NB4 (cell line): Measurements from ENCODE around the gene BRAT1.
A peak's percentile ranks its signal among the peaks of the same experiment; 100 is the strongest.
"Not testable (repeated sequence)": the region's sequence is repeated elsewhere in the genome, so short reads cannot be mapped to it uniquely, and the experiment has no call there.

ENCODE experiments used
- DNase-seq: peaks from one replicate; pipeline ENCODE4 v3.0.0; 2010; ENCODE audit warnings: low read depth
- H3K4me3 ChIP-seq: one replicate; pipeline ENCODE4 v1.5.1; 2011; ENCODE audit warnings: mild to moderate bottlenecking, low read depth, low read length, moderate library complexity
- CTCF ChIP-seq: IDR thresholded peaks from one replicate; pipeline ENCODE4 v1.5.1; 2012; ENCODE audit warnings: low read depth, low read length
- MAX ChIP-seq: IDR thresholded peaks from 2 replicates; pipeline ENCODE4 v1.6.1; 2011; ENCODE audit warnings: low read depth, low read length
- MYC ChIP-seq: IDR thresholded peaks from 2 replicates; pipeline ENCODE4 v1.6.1; 2011; ENCODE audit warnings: low read depth, low read length
- POLR2A ChIP-seq: IDR thresholded peaks from 2 replicates; pipeline ENCODE4 v1.6.1; 2011; ENCODE audit warnings: mild to moderate bottlenecking; ENCODE audit not compliant: insufficient read length; ENCODE audit errors: extremely low read depth

BRAT1 gene

GRCh38 chr7:2541291-2542010 is 13.9 kb downstream of the BRAT1 start:
- H3K4me3 ChIP-seq, result no peak overlapping the region
- no peak for TF ChIP-seq POLR2A
- no peak for TF ChIP-seq CTCF
- no peak for TF ChIP-seq MAX
- TF ChIP-seq MYC, result no peak
- no peak for DNase-seq

GRCh38 chr7:2540641-2541051 is 14.7 kb downstream of the BRAT1 start:
- no peak overlapping the region for H3K4me3 ChIP-seq
- TF ChIP-seq CTCF (no peak), POLR2A (no peak), MYC (no peak), MAX (no peak)
- peak; percentile 8 for DNase-seq

GRCh38 chr7:2540133-2540532 is 15.2 kb downstream of the BRAT1 start:
- DNase-seq, result no peak
- H3K4me3 ChIP-seq, result no peak overlapping the region
- TF ChIP-seq MYC (no peak), MAX (no peak), CTCF (no peak), POLR2A (no peak)

GRCh38 chr7:2539031-2539911 is 16.1 kb downstream of the BRAT1 start:
- no peak overlapping the region for H3K4me3 ChIP-seq
- TF ChIP-seq MAX (no peak), POLR2A (no peak), MYC (no peak), CTCF (no peak)
- peak; percentile 8 for DNase-seq

DNA sequence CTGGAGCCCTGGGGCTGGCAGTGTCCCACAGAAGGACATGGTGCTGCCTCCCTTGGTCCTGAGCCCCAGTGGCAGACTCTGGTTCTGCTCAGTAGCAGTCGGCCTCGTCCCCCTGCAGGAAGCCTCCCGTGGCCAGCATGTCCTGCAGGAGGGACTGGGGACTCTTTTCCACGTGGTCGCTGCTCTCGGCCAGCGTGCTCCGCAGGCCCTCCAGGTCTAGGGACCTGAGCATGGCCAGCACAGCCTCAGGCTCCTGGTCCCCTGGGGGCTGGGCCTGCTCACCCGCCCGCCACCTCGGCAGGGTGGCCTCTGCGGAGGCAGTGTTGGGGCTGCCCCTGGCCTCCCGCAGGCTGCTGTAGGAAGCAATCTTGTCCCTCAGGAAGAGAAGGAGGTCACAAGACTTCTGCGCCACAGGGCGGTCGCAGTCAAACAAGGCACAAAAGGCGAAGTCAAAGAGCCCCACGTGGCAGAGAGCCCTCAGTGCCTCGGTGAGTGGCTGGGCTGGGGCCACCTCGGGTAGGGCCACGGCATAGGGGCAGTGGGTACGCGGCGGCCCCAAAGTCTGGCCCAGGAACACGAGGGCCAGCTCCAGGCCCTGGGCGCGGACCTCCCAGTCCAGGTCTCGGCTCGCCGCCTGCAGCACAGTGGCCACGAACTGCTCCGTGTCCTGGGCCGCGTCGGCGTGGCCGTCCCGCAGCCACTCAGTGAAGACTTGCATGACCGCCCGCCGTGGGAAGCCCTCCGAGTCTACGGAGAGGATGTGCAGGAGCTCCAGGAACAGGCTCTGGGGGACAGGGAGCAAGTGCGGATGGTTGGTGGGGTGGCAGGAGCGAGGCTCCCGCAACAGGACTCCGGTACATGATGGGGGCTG is 17.1 kb downstream of the BRAT1 start:
- TF ChIP-seq POLR2A (no peak), CTCF (no peak), MYC (no peak), MAX (no peak)
- no peak overlapping the region for H3K4me3 ChIP-seq
- DNase-seq, result no peak

DNA sequence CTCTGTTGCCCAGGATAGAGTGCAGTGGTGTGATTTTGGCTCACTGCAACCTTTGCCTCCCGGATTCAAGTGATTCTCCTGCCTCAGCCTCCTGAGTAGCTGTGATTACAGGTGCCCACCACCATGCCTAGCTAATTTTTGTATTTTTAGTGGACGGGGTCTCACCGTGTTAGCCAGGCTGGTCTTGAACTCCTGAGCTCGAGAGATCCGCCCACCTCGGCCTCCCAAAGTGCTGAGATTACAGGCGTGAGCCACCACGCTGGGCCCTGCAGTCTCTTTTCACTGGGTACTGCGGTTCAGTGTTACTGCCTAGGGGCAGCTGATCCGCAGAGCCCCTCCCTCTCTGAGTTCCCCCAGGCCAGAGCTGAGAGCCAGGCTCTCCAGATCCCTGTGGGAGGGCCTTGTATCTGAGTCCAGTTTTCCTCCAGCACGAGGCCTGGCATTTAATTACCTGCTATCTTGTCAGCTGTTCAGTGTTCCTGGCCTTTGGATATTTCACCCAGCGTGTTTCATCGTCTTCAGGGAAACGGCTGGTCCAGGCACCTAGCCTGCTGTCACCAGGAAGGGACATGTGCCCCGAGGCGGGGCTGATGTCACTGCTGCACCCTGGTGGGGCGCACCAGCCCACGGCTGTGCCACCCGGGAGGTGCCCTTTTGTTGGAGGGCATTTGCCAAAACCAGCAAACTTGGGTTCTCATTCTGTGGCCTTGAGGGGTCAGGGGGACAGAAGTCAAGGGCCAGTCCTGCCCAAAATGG is 19.3 kb downstream of the BRAT1 start:
- not testable (repeated sequence) for H3K4me3 ChIP-seq, DNase-seq

- DNase-seq, H3K4me3 ChIP-seq: not testable (repeated sequence)
These were observed 21.1 kb downstream of the BRAT1 start for GRCh38 chr7:2534214-2534613.

- DNase-seq, result not testable (repeated sequence)
These were observed 21.8 kb downstream of the BRAT1 start for GRCh38 chr7:2533566-2533965.

More at GRCh38 chr7:2533566-2533965, 21.8 kb downstream of the BRAT1 start:
- not testable (repeated sequence) for H3K4me3 ChIP-seq
